ENCODE results near the gene SMDT1. TPM values are rescaled to one million over a fixed set of nuclear protein-coding genes. Genes with fewer than 3 reads are reported as not detected.

The SMDT1 gene
- total and polyA plus RNA-seq, 10 of the 15 experiments (the other 5 are each of a cell fraction or from before 2014, with no cell fraction given) = 19.7 to 176 (median 66.3) TPM

Small RNA genes lying within 50 kb of the gene (small RNA-seq; reads per million reads assigned to genes)
- gene SNORD13P1 = not detected

Other genes with a start within 250 kb of the SMDT1 start
Only the 7 nearest of the 11 such genes appear.
- gene CENPM, start 132.5 kb upstream of the SMDT1 start, total RNA-seq (2014; rRNA removed) = 145 and 158 TPM in 2 replicates
- gene CENPM, start 132.5 kb upstream of the SMDT1 start, total RNA-seq (2014; rRNA removed; fragmentation: Illumina TruSeq; extraction: Trizol) = 45.3 and 53.0 TPM in 2 replicates
- 81.6 and 84.4 TPM in 2 replicates for gene CENPM, start 132.5 kb upstream of the SMDT1 start, total RNA-seq (2021)
- 26.6 and 67.9 TPM in 2 replicates for gene CENPM, start 132.5 kb upstream of the SMDT1 start, polyA plus RNA-seq (2011; rRNA removed)
- 9.8 and 38.9 TPM in 2 replicates for gene CENPM, start 132.5 kb upstream of the SMDT1 start, polyA plus RNA-seq (2014; fragmentation: Illumina TruSeq; extraction: Trizol)
- gene CENPM, start 132.5 kb upstream of the SMDT1 start, polyA plus RNA-seq (2014; fragmentation: Nextera tagmentation; extraction: Ambion mirVana) = 10 to 100 TPM; 36.7 to 62.3 TPM
- gene CENPM, start 132.5 kb upstream of the SMDT1 start, polyA plus RNA-seq (2014; rRNA removed) = 126 and 148 TPM in 2 replicates
- 100 to 1,000 TPM; 177 to 212 TPM for gene CENPM, start 132.5 kb upstream of the SMDT1 start, polyA plus RNA-seq (2016; fragmentation: Nextera tagmentation; extraction: Ambion mirVana)
- gene SEPTIN3, start 110.3 kb upstream of the SMDT1 start, total RNA-seq (2014; rRNA removed) = 1.1 and 1.5 TPM in 2 replicates
- 1.3 and 1.4 TPM in 2 replicates for gene SEPTIN3, start 110.3 kb upstream of the SMDT1 start, total RNA-seq (2014; rRNA removed; fragmentation: Illumina TruSeq; extraction: Trizol)
- 1.7 and 1.9 TPM in 2 replicates for gene SEPTIN3, start 110.3 kb upstream of the SMDT1 start, total RNA-seq (2021)
- gene SEPTIN3, start 110.3 kb upstream of the SMDT1 start, polyA plus RNA-seq (2011; rRNA removed) = 0.43 and 0.52 TPM in 2 replicates
- 3.1 TPM in 2 replicates for gene SEPTIN3, start 110.3 kb upstream of the SMDT1 start, polyA plus RNA-seq (2014; fragmentation: Illumina TruSeq; extraction: Trizol)
- under 1 TPM; 0.39 to 0.60 TPM for gene SEPTIN3, start 110.3 kb upstream of the SMDT1 start, polyA plus RNA-seq (2014; fragmentation: Nextera tagmentation; extraction: Ambion mirVana)
- 1.5 and 1.8 TPM in 2 replicates for gene SEPTIN3, start 110.3 kb upstream of the SMDT1 start, polyA plus RNA-seq (2014; rRNA removed)
- under 1 TPM; 0.05 to 0.15 TPM for gene SEPTIN3, start 110.3 kb upstream of the SMDT1 start, polyA plus RNA-seq (2016; fragmentation: Nextera tagmentation; extraction: Ambion mirVana)
- 0.65 and 1.1 TPM in 2 replicates for gene WBP2NL, start 80.9 kb upstream of the SMDT1 start, total RNA-seq (2014; rRNA removed)
- 1.3 and 1.4 TPM in 2 replicates for gene WBP2NL, start 80.9 kb upstream of the SMDT1 start, total RNA-seq (2014; rRNA removed; fragmentation: Illumina TruSeq; extraction: Trizol)
- 1.5 and 1.8 TPM in 2 replicates for gene WBP2NL, start 80.9 kb upstream of the SMDT1 start, total RNA-seq (2021)
- gene WBP2NL, start 80.9 kb upstream of the SMDT1 start, polyA plus RNA-seq (2011; rRNA removed) = 0.46 and 0.88 TPM in 2 replicates
- gene WBP2NL, start 80.9 kb upstream of the SMDT1 start, polyA plus RNA-seq (2014; fragmentation: Illumina TruSeq; extraction: Trizol) = 1.7 and 2.8 TPM in 2 replicates
- gene WBP2NL, start 80.9 kb upstream of the SMDT1 start, polyA plus RNA-seq (2014; fragmentation: Nextera tagmentation; extraction: Ambion mirVana) = 1 to 10 TPM; 1.3 to 1.6 TPM
- 0.70 and 1.9 TPM in 2 replicates for gene WBP2NL, start 80.9 kb upstream of the SMDT1 start, polyA plus RNA-seq (2014; rRNA removed)
- gene WBP2NL, start 80.9 kb upstream of the SMDT1 start, polyA plus RNA-seq (2016; fragmentation: Nextera tagmentation; extraction: Ambion mirVana) = 1 to 10 TPM in 1 of 2 experiments, under 1 TPM in 1; 0.90 to 1.3 TPM
- gene NAGA, start 8.9 kb upstream of the SMDT1 start, total RNA-seq (2014; rRNA removed) = 45.9 and 46.0 TPM in 2 replicates
- gene NAGA, start 8.9 kb upstream of the SMDT1 start, total RNA-seq (2014; rRNA removed; fragmentation: Illumina TruSeq; extraction: Trizol) = 22.7 and 23.1 TPM in 2 replicates
- 33.9 and 34.4 TPM in 2 replicates for gene NAGA, start 8.9 kb upstream of the SMDT1 start, total RNA-seq (2021)
- gene NAGA, start 8.9 kb upstream of the SMDT1 start, polyA plus RNA-seq (2011; rRNA removed) = 14.5 and 29.8 TPM in 2 replicates
- gene NAGA, start 8.9 kb upstream of the SMDT1 start, polyA plus RNA-seq (2014; fragmentation: Illumina TruSeq; extraction: Trizol) = 19.6 and 32.6 TPM in 2 replicates
- gene NAGA, start 8.9 kb upstream of the SMDT1 start, polyA plus RNA-seq (2014; fragmentation: Nextera tagmentation; extraction: Ambion mirVana) = 1 to 10 TPM; 9.3 to 9.8 TPM
- 43.7 and 45.0 TPM in 2 replicates for gene NAGA, start 8.9 kb upstream of the SMDT1 start, polyA plus RNA-seq (2014; rRNA removed)
- 10 to 100 TPM; 34.1 to 39.0 TPM for gene NAGA, start 8.9 kb upstream of the SMDT1 start, polyA plus RNA-seq (2016; fragmentation: Nextera tagmentation; extraction: Ambion mirVana)
- gene PHETA2, start 5.5 kb upstream of the SMDT1 start, total RNA-seq (2014; rRNA removed) = 2.3 and 3.6 TPM in 2 replicates
- 1.3 and 1.4 TPM in 2 replicates for gene PHETA2, start 5.5 kb upstream of the SMDT1 start, total RNA-seq (2014; rRNA removed; fragmentation: Illumina TruSeq; extraction: Trizol)
- 2.0 and 2.6 TPM in 2 replicates for gene PHETA2, start 5.5 kb upstream of the SMDT1 start, total RNA-seq (2021)
- 0.16 and 0.17 TPM in 2 replicates for gene PHETA2, start 5.5 kb upstream of the SMDT1 start, polyA plus RNA-seq (2011; rRNA removed)
- gene PHETA2, start 5.5 kb upstream of the SMDT1 start, polyA plus RNA-seq (2014; fragmentation: Illumina TruSeq; extraction: Trizol) = 1.5 and 1.7 TPM in 2 replicates
- under 1 TPM; 0.03 to 0.18 TPM for gene PHETA2, start 5.5 kb upstream of the SMDT1 start, polyA plus RNA-seq (2014; fragmentation: Nextera tagmentation; extraction: Ambion mirVana)
- gene PHETA2, start 5.5 kb upstream of the SMDT1 start, polyA plus RNA-seq (2014; rRNA removed) = 3.2 and 3.3 TPM in 2 replicates
- 1 to 10 TPM; 1.9 to 2.2 TPM for gene PHETA2, start 5.5 kb upstream of the SMDT1 start, polyA plus RNA-seq (2016; fragmentation: Nextera tagmentation; extraction: Ambion mirVana)
- 87.9 and 94.9 TPM in 2 replicates for gene NDUFA6, start 11.1 kb downstream of the SMDT1 start, total RNA-seq (2014; rRNA removed)
- gene NDUFA6, start 11.1 kb downstream of the SMDT1 start, total RNA-seq (2014; rRNA removed; fragmentation: Illumina TruSeq; extraction: Trizol) = 104 and 116 TPM in 2 replicates
- 85.9 and 101 TPM in 2 replicates for gene NDUFA6, start 11.1 kb downstream of the SMDT1 start, total RNA-seq (2021)
- gene NDUFA6, start 11.1 kb downstream of the SMDT1 start, polyA plus RNA-seq (2011; rRNA removed) = 134 and 200 TPM in 2 replicates
- gene NDUFA6, start 11.1 kb downstream of the SMDT1 start, polyA plus RNA-seq (2014; fragmentation: Illumina TruSeq; extraction: Trizol) = 67.2 and 92.3 TPM in 2 replicates
- 100 to 1,000 TPM; 473 to 511 TPM for gene NDUFA6, start 11.1 kb downstream of the SMDT1 start, polyA plus RNA-seq (2014; fragmentation: Nextera tagmentation; extraction: Ambion mirVana)
- 123 and 124 TPM in 2 replicates for gene NDUFA6, start 11.1 kb downstream of the SMDT1 start, polyA plus RNA-seq (2014; rRNA removed)
- 100 to 1,000 TPM; 302 to 320 TPM for gene NDUFA6, start 11.1 kb downstream of the SMDT1 start, polyA plus RNA-seq (2016; fragmentation: Nextera tagmentation; extraction: Ambion mirVana)
- 0.16 and 0.34 TPM in 2 replicates for gene CYP2D6, start 51.1 kb downstream of the SMDT1 start, total RNA-seq (2014; rRNA removed)
- 0.22 and 0.23 TPM in 2 replicates for gene CYP2D6, start 51.1 kb downstream of the SMDT1 start, total RNA-seq (2014; rRNA removed; fragmentation: Illumina TruSeq; extraction: Trizol)
- 0.43 and 1.0 TPM in 2 replicates for gene CYP2D6, start 51.1 kb downstream of the SMDT1 start, total RNA-seq (2021)
- gene CYP2D6, start 51.1 kb downstream of the SMDT1 start, polyA plus RNA-seq (2011; rRNA removed) = 0.50 and 1.4 TPM in 2 replicates
- gene CYP2D6, start 51.1 kb downstream of the SMDT1 start, polyA plus RNA-seq (2014; fragmentation: Illumina TruSeq; extraction: Trizol) = 0.37 and 0.54 TPM in 2 replicates
- under 1 TPM; 0.08 to 0.15 TPM for gene CYP2D6, start 51.1 kb downstream of the SMDT1 start, polyA plus RNA-seq (2014; fragmentation: Nextera tagmentation; extraction: Ambion mirVana)
- 0.96 and 1.3 TPM in 2 replicates for gene CYP2D6, start 51.1 kb downstream of the SMDT1 start, polyA plus RNA-seq (2014; rRNA removed)
- gene CYP2D6, start 51.1 kb downstream of the SMDT1 start, polyA plus RNA-seq (2016; fragmentation: Nextera tagmentation; extraction: Ambion mirVana) = under 1 TPM; 0.40 to 0.42 TPM